GM18511 (cell line): Measurements from ENCODE around the gene SERPINA1.

Experiments
- ATAC-seq: cut with Tn5 transposase; IDR thresholded peaks from one replicate; pipeline ENCODE4 v1.9.1; 2021; ENCODE audit warnings: mild to moderate bottlenecking, moderate library complexity; ENCODE audit not compliant: unreplicated experiment

SERPINA1 gene

DNA sequence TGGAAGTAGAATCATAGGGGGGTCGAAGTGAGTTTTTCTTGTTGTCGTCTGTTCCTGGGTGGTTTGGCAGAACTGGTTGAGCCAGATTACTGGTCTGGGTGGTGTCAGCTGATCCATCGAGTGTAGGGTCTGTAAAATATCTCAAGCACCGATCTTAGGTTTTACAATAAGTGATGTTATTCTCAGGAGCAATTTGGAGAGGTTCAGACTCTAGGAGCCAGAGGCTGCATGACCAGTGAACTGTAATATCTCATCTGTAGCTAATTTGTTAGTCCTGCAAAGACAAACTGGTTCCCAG is 9.7 kb upstream of the SERPINA1 start:
- no peak for ATAC-seq

DNA sequence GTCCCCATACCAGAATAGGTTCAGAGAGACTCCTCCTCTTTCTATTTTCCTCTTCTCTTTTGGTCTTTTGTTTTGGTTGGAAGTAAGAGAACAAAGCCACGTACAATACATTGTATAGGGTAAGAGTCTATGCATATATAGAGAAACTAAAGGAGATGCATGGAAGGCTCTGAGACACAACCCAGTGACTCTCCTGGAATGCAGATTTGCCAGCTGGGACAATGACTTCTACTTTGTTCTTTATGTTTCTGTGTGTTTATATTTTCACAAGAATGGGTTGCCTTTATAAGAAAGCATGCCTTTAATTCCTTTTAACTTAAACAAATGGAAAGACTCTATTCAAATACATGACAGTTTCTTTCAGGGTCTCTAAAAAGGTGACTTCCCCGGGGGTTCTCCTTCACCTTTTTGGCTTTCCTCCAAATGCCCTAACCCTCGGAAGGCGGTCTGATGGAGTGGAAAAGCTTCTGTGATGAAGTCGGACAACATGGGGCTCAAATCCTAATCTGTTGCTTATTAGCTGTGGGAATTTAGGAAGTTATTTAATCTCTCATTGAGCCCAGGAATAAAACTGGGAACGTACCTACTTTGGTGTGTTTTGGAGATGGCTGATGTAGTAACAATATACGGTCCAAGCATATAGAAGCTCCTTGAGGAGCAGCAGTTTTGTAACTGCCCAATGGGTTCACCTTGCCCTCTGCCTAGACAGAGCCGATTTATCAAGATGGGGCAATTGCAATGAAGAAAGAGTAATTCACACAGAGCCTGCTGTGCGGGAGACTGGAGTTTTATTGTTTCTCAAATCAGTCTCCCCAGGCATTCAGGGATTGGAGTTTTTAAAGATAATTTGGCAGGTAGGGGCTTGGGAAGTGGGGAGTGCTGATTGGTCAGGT is 9.1 kb upstream of the SERPINA1 start:
- ATAC-seq = no peak

DNA sequence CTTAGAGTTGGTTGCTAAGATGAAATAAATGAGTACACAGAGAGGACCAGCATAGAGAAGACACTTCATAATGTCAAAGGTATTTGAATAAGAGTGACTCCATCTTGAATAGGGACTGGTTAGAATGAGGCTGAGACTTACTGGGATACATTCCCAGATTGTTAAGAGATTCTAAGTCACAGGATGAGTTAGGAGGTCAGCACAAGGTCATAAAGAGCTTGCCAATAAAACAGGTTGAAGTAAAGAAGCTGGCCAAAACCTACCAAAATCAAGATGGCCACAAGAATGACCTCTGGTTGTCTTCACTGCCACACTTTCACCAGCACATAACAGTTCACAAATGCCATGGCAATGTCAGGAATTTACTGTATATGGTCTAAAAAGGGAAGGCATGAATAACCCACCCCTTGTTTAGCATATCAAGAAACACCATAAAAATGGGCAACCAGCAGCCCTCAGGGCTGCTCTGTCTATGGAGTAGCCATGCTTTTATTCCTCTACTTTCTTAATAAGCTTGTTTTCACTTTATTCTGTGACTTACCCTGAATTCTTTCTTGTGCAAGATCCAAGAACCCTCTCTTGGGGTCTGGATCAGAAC is 8.3 kb upstream of the SERPINA1 start:
- ATAC-seq = no peak

DNA sequence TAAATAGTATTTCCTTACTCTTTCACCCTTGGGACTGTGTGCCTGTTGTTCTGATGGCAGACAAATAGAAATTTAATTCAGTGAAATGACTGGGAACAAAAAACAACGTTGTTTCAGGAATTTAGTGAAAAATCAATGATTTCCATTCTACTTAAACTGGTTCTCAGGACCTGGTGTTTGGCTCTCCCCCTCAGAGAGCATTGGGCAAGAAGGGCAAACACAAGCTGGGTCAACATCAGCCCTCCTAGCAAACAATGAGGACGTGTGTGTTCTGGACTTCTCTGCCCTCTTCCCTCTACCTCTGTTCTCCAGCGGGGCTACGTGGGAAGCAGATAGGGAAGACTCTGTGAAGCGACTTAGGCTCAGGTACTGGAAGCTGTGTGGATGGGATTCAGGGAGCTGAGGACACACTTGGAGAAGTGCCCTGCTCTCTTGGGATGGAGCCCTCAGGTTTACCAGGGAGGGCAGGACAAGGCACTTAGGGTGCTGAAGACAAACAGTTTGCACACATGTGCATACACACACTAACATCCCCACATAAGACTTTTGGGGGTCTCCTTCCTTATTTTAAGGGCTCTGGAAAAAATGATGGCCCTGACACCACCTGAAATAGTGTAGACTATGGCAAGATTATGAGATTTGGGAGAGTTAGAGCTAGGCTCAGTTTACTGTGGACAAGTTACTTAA is 7.6 kb upstream of the SERPINA1 start:
- ATAC-seq = no peak

DNA sequence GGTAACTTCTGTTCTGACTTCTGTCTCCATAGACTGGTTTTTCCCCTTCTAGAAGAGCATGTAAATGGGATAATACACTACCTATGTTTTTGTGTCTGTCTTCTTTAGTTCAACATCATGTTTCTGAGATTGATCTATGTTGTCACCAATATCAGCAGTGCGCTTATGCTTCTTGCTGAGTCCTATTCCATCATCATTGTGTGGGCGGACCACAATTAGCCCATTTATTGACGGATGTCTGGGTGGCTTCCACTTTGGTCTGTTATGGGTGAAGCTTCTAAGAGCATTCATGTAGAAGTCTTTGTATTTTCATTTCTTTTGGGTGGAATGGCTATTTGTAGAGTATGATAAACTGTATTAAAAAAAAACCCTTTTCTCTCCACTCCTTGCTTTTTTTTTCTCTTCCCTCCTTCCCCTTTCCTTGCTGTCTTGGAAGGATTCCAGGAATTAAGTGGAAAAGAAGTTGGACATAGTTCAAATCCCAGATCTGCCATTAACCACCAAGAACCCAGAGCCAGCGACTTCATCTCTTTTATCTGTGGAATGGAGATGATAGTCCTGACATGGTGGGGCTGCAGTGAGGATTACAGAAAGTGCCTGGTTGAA is 7.0 kb upstream of the SERPINA1 start:
- no peak for ATAC-seq

DNA sequence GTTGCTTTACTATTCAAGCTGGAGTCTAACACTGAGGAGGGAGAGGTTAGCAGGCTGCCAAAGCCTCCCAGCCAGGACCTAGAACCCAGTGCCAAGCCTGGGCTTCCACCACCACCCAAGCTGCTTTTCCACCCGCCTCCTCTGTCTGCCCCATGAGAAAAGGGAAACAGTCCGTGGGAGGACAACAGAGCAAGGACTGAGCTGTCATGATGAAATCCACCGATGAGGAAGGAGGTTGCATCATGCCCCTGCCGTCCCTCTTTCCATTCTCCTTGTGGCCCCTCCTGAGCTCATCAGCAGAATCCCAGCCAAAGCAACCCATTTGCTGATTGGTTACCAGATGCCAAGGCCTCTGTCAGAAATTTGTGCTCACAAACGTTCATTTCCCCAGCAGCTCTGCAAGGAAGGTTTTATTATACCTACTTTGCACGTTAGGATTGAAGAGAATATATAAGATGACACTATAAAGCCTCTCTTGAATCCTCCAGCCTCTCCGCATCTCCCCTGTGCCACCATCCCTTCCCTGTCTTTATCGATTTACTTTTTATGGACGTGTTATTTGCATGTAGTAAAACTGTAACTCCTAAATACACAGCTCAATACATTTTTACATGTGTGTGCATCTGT is 6.3 kb upstream of the SERPINA1 start:
- no peak for ATAC-seq

DNA sequence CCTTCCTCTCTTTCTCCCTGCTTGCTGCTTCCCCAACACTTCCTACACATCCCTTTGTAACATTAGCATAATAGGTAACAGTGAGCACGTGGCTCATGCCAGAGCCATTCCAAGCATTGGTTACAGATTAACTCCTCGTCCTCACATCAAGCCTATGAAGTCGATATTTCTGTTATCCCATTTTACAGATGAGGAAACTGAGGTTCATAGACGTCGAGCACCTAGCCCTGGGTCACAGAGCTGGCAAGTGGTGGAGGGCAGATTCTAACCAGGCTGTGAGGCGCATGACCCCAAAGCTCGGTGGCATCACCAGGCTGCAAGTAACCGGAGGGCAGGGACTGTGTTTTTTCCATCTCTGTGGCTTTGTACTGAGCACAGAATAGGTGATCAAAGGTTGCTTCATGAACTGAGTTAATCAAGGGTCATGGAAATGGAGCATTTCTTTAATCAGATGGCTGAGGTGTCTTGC is 5.7 kb upstream of the SERPINA1 start:
- no peak for ATAC-seq

DNA sequence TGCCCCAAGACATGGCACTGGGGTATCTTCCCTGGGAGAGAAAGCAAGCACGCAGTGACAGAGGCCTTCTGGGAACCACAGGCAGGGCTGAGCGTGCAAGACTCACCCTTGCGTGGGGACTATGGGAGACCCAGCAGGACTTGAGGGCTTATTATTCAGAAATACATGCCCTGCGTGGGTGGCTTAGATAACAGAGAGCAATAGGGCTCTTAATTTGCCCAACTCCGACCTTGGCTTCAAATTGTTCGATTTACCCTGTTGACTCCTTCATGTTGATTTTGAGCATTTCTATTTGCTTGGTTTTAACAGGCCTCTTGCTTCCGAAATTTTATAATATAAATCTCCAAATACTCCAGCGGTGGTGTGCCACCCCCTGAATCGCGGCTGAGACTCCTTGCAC is 5.1 kb upstream of the SERPINA1 start:
- no peak for ATAC-seq

DNA sequence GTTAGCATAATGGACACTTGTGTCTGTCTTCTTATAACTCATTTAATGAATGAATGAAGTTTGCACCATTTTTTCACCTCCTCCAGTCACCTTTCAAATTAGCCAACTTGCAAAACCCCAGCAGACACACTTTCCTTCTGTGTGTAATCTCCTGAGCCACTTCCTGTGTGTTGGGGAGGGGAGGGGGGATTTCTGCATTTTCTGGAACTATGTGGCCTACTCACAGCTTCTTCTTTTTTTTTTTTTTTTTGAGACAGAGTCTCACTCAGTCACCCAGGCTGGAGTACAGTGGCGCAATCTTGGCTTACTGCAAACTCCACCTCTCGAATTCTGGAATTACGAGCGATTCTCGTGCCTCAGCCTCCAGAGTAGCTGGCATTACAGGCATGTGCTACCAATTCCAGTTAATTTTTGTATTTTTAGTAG is 4.1 kb upstream of the SERPINA1 start:
- ATAC-seq = no peak

DNA sequence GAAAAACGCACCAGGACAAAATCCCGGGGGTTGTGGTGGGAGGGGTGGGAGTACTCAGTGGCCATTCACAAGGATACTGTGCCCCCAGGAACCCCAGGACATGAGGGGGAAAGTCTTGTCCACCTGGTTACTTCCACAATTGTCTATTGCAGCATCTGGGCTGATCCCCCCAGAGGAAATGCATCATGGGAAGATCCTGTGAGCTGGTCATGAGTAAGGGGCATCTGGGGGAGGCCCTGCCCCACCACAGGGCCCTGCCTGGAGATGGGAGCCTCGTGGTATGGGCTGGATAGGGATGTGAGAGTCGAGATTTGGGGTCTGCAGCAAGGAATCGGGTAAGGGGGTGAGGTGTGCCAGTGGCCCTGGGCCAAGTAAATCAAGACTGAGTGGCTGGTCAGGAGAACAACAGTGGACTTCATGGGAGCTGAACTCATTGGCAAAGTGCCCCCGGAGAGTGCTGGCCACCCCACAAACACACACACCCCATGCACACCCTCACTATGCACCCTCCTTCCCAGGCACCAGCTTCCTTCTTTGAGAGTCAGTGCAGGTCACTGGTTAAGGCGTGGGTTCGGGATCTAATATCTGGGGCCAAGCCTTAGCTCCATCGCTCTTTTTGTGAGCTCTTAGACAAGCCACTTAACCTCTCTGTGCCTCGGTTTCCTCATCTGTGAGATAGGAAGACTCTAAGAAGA is 3.0 kb upstream of the SERPINA1 start:
- ATAC-seq = no peak

DNA sequence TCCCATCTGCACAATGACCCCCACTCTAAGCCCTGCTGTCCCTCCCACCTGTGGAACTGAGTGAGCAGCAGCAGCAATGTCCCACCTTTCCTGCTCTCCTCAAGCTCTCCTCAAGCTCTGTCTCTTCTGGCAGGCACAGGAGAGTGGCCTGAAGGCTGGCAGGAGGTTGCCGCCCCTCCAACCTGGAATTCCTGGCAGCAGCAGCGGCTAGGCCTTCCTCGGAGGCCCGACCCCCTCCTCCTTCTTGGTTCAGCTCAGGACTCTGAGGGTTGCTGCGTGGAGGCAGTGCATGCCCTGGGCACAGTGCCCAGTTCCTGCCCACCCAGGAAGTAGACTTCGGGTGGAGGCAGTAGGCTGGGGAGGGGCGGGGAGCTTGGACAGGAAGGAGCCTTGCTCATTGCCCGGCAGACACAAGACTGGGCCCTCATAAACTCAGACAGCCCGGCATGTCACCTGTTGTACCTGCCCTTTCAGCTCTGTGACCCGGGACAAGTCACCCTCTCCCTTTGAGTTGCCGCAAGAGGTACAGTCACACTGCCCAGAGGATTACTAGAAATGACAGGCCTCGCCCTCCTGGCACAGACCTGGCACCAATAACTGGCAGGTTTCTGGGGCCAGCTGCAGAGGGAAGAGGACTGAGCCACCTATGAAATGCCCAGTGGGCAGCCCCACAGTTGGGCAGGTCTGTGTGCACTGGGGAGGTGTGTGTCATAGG is 2.1 kb upstream of the SERPINA1 start:
- ATAC-seq = no peak

DNA sequence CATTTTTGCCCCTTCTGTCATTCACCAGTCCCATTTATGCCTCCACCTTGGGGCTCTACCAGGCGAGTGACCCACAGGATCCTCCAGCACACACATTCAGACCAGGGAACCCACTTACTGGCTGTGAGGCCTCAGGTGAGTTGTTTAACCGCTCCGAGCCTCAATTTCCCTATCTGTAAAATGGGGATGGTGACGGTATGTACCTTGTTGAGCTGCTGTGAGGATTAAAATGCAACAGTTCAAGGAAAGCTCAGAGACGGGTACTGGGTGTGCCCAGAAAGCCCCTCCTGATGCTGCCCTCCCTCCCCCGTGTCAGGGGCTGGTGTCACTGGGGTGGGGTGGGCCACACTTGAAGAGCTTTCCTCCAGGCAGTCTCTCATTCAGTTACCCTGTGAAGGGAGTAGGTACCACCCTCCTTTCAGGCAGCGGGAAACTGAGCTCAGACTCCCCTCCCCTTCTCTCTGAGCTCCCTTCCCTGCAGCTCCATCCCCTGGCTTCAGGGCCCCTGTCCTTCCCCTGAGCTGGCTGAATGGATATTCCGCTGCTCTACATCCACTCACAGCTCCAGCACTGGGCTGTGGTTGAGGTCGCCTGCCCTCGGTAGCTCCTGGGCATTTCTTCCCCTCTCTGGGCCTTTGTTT is 1.4 kb upstream of the SERPINA1 start:
- ATAC-seq = no peak

DNA sequence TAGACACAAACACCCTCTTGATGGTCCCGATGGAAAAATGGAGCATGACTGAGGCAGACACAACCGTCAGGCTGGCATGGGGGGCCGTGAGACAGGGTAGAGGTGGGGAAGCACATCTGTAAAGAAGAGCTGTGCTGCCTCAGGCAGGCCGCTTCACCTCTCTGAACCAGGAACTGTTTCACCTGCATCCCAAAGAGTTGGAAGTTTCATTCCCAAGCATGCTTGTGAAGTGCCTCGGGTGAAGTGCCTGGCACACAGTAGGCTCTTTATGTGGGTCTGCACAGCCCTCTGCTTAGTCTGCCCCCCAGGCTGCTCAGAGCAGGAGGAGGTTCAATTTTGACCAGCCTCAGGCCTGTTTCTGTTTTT is 685 bp upstream of the SERPINA1 start:
- ATAC-seq = no peak

DNA sequence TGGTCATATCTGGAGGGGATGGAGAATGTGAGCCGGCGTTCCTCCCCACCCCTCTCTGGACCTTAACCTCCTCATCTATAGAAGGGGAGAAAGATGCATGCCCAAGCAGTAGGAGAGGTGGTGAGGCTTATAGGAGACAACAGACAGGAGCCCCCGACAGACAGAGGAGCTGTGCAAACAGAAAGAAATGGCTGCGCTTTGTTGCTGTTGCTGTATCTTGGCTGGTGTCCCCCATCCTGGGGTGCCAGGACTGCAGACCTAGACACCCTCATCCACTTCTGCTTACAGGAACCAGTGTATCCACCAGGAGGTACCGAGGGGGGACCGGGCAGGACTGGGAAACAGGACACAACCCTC is 397 bp downstream of the SERPINA1 start:
- ATAC-seq = no peak

DNA sequence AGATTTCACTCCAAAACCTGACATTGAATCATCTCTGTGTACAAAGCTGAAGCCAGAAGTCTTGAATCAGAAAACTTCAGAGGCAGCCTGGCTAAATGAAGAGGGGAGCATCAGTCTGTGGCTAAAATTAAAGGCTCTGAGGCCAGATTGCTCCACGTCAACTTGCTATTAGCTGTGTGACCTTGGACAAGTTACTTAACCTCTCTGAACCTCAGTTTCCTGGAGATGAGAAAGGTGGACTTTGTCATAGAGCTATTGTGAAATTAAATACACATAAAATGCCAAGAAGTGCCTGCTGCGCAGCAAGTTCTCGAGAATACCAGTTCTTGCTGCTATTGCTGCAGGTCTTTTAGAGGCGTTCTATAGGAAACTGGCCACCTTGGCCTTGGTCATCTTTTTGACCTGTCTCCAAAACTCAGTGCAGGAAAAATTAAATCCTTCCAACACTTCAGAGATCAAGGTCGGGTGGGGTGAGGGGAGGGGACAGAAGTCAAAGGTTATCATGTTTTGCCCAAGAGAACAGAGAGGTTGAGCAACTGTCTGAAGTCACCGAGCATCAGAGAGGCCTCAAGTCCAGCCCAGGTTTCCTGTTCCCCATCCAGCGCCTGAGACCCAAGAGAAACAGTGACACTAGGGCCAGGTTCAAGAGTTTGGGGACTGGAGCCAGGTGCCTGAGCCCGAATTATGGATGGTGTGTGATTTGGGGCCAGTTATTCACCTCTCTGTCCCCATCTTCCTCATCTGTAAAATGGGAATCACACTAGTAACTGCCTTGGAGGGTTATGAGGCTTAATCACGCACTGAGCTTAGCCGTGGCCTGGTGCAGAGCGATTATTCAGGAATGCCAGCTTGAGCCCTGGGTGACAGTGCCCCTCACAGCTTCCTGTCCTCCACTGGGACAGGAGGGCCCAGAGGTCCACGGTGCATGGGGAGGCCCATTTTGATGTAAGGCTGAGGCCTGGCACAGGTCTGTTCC is 1.1 kb downstream of the SERPINA1 start:
- ATAC-seq = no peak

DNA sequence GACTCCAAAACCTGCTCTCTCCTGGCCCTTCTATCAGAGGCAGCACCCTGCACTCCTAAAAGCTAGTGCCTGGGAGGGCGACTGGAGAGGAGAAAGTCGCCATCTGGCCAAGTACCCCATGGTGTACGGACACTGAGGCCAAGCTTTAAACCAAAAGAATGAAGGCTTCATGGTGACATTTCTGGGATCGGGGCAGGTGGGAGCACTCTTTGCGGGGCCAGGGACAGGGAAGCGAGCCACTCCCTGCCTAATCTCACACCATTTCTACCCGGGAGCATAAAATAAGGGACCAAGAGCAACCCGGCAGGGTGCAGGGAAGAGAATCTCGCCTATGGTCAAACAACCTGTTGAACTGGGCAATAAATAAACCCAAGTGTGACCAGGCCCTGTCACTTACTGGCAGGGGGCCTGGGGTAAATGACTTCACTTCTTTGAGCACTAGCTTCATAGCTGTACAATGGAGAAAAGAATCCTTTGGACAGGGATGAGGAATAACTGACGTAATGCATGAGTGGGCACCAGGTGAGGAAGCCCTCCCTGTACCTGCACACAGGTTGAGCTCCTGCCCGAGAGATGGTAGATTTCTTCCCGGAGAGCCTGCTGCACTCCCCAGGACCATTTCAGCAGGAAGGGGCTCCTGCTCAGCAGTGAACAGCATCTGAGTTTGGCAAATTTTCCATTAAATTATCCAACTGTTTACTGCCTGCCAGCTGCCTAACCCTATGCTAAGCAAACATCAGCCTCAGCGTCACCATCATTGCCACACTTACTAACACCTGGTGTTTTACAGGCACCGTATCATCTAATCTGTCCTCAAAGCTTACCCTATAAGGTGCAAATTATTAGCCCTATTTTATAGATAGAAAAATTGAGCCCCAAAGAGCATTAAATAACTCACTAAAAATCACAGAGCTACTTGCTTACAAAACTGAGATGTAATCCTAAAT is 2.0 kb downstream of the SERPINA1 start:
- no peak for ATAC-seq

DNA sequence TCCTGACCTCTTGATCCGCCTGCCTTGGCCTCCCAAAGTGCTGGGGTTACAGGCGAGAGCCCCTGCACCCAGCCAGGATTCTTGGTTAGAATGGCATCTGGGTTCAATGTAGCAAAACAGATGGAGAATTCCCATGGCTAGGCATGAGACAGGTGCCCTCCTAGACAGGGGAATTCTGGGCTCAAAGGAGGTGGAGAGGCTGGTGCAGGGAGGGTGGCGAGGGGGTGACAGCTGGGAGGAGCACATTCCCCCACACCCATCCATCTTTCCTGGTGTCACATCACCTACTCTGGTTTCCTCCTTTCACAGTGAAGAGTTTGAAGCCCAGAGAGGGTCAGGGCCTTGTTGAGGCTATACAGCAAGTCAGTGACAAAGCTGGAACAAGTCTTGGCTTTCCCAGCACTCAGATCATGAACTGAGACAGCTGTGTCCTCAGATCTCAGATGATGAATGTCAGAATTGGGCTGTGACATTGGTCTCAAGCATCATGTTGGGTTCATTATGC is 2.8 kb downstream of the SERPINA1 start:
- ATAC-seq = no peak
